Rectal smooth muscle tissue (tissue), 1 donor: ENCODE data around the gene PPP2R3A.
"Not testable (repeated sequence)": the region's sequence is repeated elsewhere in the genome, so short reads cannot be mapped to it uniquely, and the experiment has no call there.

ENCODE experiments used
- H3K27ac ChIP-seq: one replicate; pipeline ENCODE4 v1.7.0; 2013; ENCODE audit warnings: low read depth, low read length, inconsistent platforms
- H3K27me3 ChIP-seq: one replicate; pipeline ENCODE4 v1.7.0; 2013; ENCODE audit warnings: low read length; ENCODE audit not compliant: control insufficient read depth, insufficient read depth
- H3K36me3 ChIP-seq: one replicate; pipeline ENCODE4 v1.7.0; 2013; ENCODE audit warnings: low read length; ENCODE audit not compliant: control insufficient read depth, insufficient read depth
- H3K4me1 ChIP-seq: one replicate; pipeline ENCODE4 v1.7.0; 2013; ENCODE audit warnings: low read length; ENCODE audit not compliant: control insufficient read depth, insufficient read depth
- H3K4me3 ChIP-seq: one replicate; pipeline ENCODE4 v1.7.0; 2013; ENCODE audit warnings: low read length
- H3K9ac ChIP-seq: one replicate; pipeline ENCODE4 v1.7.0; 2013; ENCODE audit warnings: low read length

The PPP2R3A gene

DNA sequence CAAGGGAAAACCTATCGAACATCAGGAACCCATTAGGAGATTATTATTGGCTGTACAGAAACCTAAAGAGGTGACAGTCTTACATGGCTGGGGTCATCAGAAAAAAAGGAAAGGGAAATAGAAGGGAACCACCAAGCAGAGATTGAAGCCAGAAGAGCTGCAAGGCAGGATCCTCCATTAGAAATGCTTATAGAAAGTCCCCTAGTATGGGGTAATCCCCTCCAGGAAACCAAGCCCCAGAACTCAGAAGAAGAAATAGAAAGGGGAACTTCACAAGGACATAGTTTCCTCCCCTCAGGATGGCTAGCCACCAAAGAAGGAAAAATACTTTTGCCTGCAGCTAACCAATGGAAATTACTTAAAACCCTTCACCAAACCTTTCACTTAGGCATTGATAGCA is 27.8 kb upstream of the PPP2R3A start:
- H3K9ac ChIP-seq, H3K36me3 ChIP-seq, H3K27ac ChIP-seq, H3K4me1 ChIP-seq, H3K4me3 ChIP-seq, H3K27me3 ChIP-seq: not testable (repeated sequence)

DNA sequence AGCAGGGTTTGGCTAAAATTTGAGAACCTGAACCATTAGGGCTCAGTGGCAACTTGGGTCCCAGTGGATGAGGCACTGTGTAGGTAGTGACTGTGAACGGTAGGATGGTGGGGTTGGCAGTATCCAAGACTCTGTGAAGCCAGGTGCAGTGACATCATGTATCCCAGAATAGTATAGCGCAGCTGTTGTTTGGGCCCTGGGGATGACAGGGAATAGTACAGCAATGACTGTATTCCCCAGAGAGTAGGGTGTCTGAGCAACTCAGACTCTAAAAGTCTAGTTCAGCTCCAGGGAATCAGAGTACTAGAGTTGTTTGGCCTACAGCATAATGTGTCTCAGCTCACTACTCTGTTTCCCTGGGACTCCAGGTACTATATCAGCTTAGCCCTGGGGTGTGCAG is 20.7 kb upstream of the PPP2R3A start:
- no peak overlapping the region for H3K27ac ChIP-seq
- H3K4me3 ChIP-seq, result no peak overlapping the region
- no peak overlapping the region for H3K9ac ChIP-seq
- H3K36me3 ChIP-seq, result no peaks in the 10 kb centered on the region
- no peaks in the 10 kb centered on the region for H3K4me1 ChIP-seq
- no peaks in the 10 kb centered on the region for H3K27me3 ChIP-seq

DNA sequence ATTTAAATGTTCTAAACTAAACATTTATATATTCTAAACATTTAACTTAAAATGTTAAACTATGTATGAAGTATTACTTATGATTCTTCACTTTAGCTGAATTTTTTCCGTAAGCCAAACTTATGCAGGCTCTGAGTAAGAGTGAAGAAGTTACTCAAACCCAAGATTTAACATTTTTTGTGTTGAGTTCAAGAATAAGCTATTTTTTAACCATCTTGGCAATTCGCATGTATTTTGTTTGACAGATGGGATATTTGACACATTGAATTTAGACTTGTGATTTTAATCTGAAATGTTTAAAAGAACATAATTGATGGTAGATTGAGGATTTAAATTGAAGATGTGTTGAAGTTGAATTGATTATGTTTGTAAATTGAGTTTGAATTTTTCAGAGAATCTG is 14.6 kb upstream of the PPP2R3A start:
- Histone ChIP-seq H3K4me1 (no peaks in the 10 kb centered on the region), H3K27ac (no peak overlapping the region), H3K4me3 (no peak overlapping the region), H3K27me3 (no peaks in the 10 kb centered on the region), H3K36me3 (no peaks in the 10 kb centered on the region), H3K9ac (no peak overlapping the region)

DNA sequence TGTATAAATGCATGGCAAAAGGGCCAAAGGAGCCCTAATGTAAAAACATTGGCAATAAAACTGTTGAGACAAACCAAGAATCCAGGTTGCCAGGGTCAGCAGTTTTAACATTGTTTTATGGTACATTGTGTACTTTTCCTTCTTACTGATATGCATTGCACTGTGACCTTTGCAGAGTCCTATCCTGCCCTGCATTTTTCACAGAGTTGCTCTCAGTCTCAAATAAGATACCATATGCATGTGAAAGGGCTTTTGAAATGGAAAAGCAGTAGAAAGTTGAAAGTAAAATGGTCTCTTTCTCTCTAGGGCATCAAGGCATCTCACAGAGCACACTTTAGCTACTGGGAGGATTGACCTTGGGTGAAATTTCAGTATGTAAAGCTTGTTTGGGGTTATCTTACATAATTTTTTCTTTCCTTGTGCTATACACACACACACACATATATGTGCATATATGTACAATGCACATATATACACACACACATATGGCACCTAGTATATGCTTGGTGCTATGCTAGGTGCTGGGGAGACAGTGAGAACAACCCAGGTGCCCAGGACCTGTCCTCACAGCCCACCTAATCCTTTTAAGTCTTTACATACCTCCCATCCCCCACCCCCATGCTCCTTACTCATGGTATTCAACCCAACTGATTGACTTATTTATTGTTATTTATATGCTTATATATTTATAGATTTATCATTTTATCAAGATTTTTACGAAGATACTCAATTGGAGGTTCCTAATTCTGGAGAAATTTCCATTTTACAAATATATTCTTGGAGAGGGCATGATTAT is 1.2 kb upstream of the PPP2R3A start:
- H3K4me3 ChIP-seq, result no peak overlapping the region
- peaks cover 3% of the 10 kb centered on the region for H3K4me1 ChIP-seq
- H3K27ac ChIP-seq, result no peak overlapping the region
- no peak overlapping the region for H3K9ac ChIP-seq
- no peaks in the 10 kb centered on the region for H3K27me3 ChIP-seq
- no peaks in the 10 kb centered on the region for H3K36me3 ChIP-seq

DNA sequence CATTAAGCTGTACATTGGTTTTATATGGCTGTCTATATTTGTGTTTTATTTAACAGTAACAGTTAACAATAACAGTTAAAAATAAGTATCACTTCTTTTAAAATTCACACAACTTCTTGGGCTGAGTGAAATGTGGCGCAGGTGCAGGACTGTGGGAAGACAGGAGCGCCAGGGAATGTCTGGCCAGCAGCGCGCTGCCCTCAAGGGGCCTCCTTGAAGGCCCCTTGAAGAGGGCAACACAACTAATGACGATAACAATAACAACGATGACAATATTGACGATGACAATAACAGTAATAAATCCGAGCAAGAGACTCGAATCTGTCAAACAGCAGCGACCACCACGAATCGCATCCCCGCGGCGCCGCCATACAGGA is 411 bp upstream of the PPP2R3A start:
- Histone ChIP-seq H3K4me1 (peaks cover 3% of the 10 kb centered on the region), H3K27ac (peak overlapping the region; percentile 56), H3K36me3 (no peaks in the 10 kb centered on the region), H3K9ac (no peak overlapping the region), H3K27me3 (no peaks in the 10 kb centered on the region), H3K4me3 (peak overlapping the region; percentile 49)

DNA sequence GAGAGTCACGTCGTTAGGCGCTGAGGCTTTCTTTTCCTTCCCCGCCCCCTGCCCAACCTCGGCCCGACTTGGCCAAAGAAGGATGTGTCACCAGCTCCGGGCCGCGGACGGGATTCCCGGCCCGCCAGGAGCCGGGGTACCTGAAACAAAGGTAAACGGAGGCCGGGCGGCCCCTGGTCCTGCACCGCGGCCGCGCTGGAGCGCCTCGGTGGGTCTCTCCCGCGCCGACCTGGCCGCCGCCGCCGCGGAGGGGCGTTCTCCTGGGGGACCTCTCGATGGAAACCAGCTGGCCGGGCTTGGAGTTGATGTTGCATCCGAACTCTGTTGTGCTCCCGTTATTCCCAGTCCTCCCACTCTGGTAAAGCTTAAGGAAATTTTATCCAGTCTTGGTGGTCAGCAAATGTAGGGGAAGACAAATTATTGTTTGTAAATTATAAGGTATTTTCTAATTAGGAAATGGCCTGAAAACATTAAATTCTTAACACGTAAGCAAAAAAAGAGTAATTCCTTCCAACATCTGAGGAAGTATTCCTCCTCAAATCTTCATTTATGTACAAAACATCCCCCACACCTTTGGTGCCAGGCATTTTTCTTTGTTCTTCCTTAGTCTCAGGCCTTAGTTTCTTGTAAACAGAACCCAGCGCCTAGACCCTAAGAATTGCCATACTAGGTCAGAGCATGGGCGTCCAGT is 888 bp downstream of the PPP2R3A start:
- Histone ChIP-seq H3K4me1 (peaks cover 7% of the 10 kb centered on the region), H3K4me3 (peak overlapping the region; percentile 76), H3K27me3 (no peaks in the 10 kb centered on the region), H3K9ac (peak overlapping the region; percentile 64), H3K27ac (peak overlapping the region; percentile 91), H3K36me3 (no peaks in the 10 kb centered on the region)

DNA sequence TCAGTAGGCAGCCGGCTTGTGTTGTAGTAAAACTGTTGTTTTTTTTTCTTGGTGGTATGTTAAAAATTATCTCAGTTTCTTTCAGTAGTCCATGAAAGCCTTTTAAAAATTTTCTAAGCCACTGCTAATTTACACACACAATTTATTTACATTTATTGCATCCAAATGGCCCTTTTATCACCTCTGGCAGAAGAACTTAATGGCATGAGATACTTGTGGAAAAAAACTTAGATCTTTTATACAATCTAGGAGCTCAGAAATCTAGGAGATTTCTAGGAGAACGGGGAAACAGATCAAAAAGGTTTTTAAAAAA is 1.4 kb downstream of the PPP2R3A start:
- no peak overlapping the region for H3K9ac ChIP-seq
- peak overlapping the region; percentile 76 for H3K4me3 ChIP-seq
- H3K27ac ChIP-seq, result peak overlapping the region; percentile 91
- no peaks in the 10 kb centered on the region for H3K36me3 ChIP-seq
- H3K27me3 ChIP-seq, result no peaks in the 10 kb centered on the region
- H3K4me1 ChIP-seq, result peaks cover 7% of the 10 kb centered on the region

DNA sequence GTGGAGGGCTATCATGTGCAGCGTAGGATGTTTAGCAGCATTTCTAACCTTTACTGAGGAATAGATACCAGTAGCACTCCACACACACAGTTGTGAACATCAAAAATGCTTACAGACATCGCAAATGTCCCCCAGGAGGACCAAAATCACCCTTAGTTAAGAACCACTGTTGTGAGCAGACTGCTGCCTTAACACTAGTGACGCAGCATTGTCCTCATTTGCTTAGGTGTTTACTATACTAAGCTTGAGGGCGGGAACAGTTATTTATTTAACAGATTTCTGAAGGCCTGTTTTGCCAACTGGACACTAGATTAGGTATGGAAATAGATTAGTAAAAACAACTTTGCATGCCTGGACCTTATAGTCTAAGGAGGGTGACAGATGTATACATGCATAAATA is 2.3 kb downstream of the PPP2R3A start:
- peak overlapping the region; percentile 91 for H3K27ac ChIP-seq
- H3K4me1 ChIP-seq, result peaks cover 7% of the 10 kb centered on the region
- no peaks in the 10 kb centered on the region for H3K27me3 ChIP-seq
- H3K36me3 ChIP-seq, result no peaks in the 10 kb centered on the region
- no peak overlapping the region for H3K9ac ChIP-seq
- H3K4me3 ChIP-seq, result no peak overlapping the region

DNA sequence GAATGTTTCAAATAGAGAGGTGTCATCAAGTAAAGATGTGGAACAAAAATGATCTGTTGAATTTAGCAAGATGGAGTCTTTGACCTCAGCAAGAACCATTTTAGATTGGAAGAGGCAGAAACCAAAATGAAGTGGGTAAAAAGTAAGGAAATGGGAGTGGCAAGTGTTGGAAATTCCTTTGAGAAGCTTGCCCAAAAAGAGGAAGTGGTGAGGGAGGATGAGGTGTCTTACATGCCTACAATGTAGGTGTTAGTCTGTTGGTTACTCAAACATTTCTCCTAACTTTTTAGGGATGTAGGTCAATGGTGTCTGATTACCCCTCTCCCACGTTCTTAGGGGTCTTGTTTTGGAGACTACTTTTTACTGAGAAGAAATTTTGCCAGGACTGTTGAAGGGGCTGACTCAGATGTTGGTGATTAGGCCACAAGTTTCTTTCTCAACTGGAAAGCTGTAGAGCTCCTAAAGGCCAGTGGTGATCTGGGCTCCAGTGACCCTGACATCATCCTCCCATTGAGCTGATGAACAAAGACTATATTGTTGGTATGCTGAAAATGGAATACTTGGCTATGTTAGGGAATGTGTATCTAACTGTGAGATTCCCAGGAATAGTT is 5.1 kb downstream of the PPP2R3A start:
- H3K27ac ChIP-seq, result no peak overlapping the region
- no peaks in the 10 kb centered on the region for H3K27me3 ChIP-seq
- peaks cover 10% of the 10 kb centered on the region for H3K4me1 ChIP-seq
- no peak overlapping the region for H3K4me3 ChIP-seq
- no peak overlapping the region for H3K9ac ChIP-seq
- H3K36me3 ChIP-seq, result no peaks in the 10 kb centered on the region

DNA sequence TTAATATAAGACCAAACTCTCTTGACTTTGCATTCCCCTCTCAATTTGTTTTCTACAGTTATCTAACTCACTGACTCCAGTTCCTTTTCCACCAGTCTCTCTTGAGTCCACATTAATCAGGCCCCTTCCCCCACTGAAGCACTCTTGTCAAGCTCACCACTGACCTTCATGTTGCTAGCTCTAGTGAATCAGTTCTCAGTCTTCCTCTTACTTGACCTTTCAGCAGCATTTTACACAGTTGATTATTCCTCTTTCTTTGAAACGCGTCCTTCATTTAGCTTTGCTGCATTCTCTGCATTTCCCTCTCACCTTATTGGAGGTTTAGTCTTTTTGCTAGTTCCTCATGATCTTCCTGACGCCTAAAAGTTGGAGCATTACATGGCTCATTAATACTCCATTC is 8.3 kb downstream of the PPP2R3A start:
- Histone ChIP-seq H3K27me3 (no peaks in the 10 kb centered on the region), H3K4me3 (no peak overlapping the region), H3K36me3 (no peaks in the 10 kb centered on the region), H3K27ac (peak overlapping the region; percentile 24), H3K9ac (no peak overlapping the region), H3K4me1 (peaks cover 7% of the 10 kb centered on the region)

DNA sequence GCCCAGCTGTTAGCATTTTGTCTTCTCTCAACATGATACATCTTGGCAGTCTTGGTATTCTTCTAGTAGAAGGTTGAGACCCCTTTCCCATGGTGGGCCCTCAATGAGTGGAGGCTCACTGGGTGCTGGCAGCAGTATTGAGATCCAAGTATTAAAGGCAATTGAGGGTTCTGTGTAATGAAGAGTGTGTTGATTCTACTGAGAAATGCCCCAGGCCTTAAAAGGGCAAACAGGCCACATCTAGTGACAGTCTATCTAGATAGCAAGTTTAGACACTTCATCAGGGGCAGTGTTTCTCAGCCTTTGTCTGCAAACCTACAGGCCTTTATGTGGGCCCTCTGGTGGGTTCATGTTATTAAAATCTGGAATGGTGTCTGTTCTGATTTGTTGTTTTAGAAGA is 9.5 kb downstream of the PPP2R3A start:
- no peaks in the 10 kb centered on the region for H3K36me3 ChIP-seq
- H3K27me3 ChIP-seq, result no peaks in the 10 kb centered on the region
- H3K9ac ChIP-seq, result no peak overlapping the region
- no peak overlapping the region for H3K4me3 ChIP-seq
- peak overlapping the region; percentile 37 for H3K27ac ChIP-seq
- H3K4me1 ChIP-seq, result peaks cover 7% of the 10 kb centered on the region

DNA sequence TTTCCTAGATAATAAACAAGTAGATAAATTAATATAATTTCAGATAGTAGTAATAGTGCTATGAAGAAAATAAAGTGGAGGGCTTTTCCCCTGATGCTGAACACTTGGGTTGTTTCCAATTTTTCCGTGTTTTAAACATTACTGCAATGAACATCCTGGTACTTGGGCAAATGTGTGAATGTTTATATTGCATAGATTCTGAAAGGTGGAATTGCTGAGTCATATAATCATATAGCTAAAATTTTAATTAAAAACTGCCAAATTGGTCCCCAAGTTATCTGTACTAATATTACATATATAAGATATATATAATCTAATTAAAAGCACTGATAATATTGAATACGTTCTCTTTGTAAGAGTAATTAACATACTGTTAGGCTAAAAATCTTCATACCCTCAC is 10.0 kb downstream of the PPP2R3A start:
- no peak overlapping the region for H3K27ac ChIP-seq
- H3K27me3 ChIP-seq, result no peaks in the 10 kb centered on the region

DNA sequence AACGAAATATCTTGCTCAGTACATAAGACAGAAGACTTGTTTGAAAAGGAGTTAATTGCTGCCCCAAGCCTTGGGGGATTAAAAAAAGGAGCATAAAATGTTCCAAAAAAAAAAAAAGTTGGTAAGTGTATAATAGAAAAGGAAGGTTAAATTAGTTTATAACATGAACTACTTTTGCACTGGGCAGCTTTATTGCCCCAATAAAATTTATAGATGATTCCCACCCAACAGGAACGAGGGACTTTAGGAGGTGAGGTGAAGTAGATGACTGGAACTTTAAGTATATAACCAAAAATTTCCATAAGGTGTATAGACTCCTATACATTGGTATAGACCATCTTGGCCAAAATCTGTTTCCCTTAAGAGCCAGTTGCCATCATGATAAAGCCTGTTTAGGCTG is 14.8 kb downstream of the PPP2R3A start:
- Histone ChIP-seq H3K9ac (no peak overlapping the region), H3K27ac (no peak overlapping the region), H3K36me3 (no peaks in the 10 kb centered on the region), H3K4me1 (peaks cover 6% of the 10 kb centered on the region), H3K27me3 (no peaks in the 10 kb centered on the region), H3K4me3 (no peak overlapping the region)

More for the DNA sequence above, 10.0 kb downstream of the PPP2R3A start:
- no peaks in the 10 kb centered on the region for H3K36me3 ChIP-seq
- H3K4me1 ChIP-seq, result peaks cover 10% of the 10 kb centered on the region
- H3K4me3 ChIP-seq, result no peak overlapping the region
- no peak overlapping the region for H3K9ac ChIP-seq
